GM10248 (cell line): Measurements from ENCODE around the gene SEMA4C.

Experiments used
- CTCF ChIA-PET: fragments of 300-600 bp; sonication (Branson Sonifier 250); formaldehyde crosslinking; extraction: SDS; loops from one replicate; lab custom pipeline; 2021; ENCODE audit warnings: antibody characterized with exemption; lab: Yijun Ruan, JAX
- POLR2A ChIA-PET: fragments of 350-650 bp; sonication (Branson Sonifier 250); formaldehyde crosslinking; extraction: SDS; loops from one replicate; lab custom pipeline; 2020; ENCODE audit warnings: antibody characterized with exemption; lab: Yijun Ruan, JAX
- DNase-seq: peaks from one replicate; pipeline ENCODE4 v3.0.0; 2012; ENCODE audit errors: extremely low spot score
- CTCF ChIP-seq: IDR thresholded peaks from 2 replicates; pipeline ENCODE4 v1.5.1; 2012; ENCODE audit warnings: mild to moderate bottlenecking, low read depth; ENCODE audit errors: extremely low read depth, missing control alignments, control extremely low read depth

The SEMA4C gene

GRCh38 chr2:96914332-96914731 is 44.5 kb upstream of the SEMA4C start:
- DNase-seq = no peak
- no peak for TF ChIP-seq CTCF
- ChIA-PET CTCF (no interaction called here), POLR2A (no interaction called here)

- no peak for TF ChIP-seq CTCF
- CTCF ChIA-PET = interaction anchor here (1.6 kb wide), 1 partner anchor 38 kb away, joined by 5 read pairs; no protein-coding TSS in a partner anchor
- DNase-seq = peak; percentile 56
- POLR2A ChIA-PET = no interaction called here
Measured at GRCh38 chr2:96913398-96914202, 43.7 kb upstream of the SEMA4C start.

GRCh38 chr2:96913117-96913397 is 43.2 kb upstream of the SEMA4C start:
- TF ChIP-seq CTCF = no peak
- ChIA-PET CTCF (interaction anchor here (1.6 kb wide), 1 partner anchor 39 kb away, joined by 5 read pairs; no protein-coding TSS in a partner anchor), POLR2A (no interaction called here)
- no peak for DNase-seq

- ChIA-PET CTCF (interaction anchor here (1.6 kb wide), 1 partner anchor 39 kb away, joined by 5 read pairs; no protein-coding TSS in a partner anchor), POLR2A (no interaction called here)
- TF ChIP-seq CTCF = no peak
- DNase-seq = no peak
Measured at GRCh38 chr2:96912346-96913116, 42.7 kb upstream of the SEMA4C start.

GRCh38 chr2:96909611-96910021 is 39.7 kb upstream of the SEMA4C start:
- no peak for DNase-seq
- POLR2A ChIA-PET = no interaction called here
- CTCF ChIA-PET = no interaction called here
- TF ChIP-seq CTCF = no peak

GRCh38 chr2:96907115-96908041 is 37.5 kb upstream of the SEMA4C start:
- ChIA-PET CTCF (no interaction called here), POLR2A (no interaction called here)
- no peak for TF ChIP-seq CTCF
- no peak for DNase-seq
